ENCODE measurements around the gene ACBD4. TPM values are rescaled to one million over a fixed set of nuclear protein-coding genes. Genes with fewer than 3 reads are reported as not detected.

Gene ACBD4
- total and polyA plus RNA-seq, 2 of the 13 experiments (the other 11 are each of a cell fraction or from before 2014, with no cell fraction given) = 16.1 to 26.9 TPM

GRCh38 chr17:45127207-45127547 is 8.3 kb upstream of the ACBD4 start (continued):
- TF ChIP-seq FOXJ3 (CRISPR knock-in tag; IDR thresholded peaks at IDR 0.05; ENCODE audit: borderline replicate concordance) = no peak
- TF ChIP-seq TEF (CRISPR knock-in tag; IDR thresholded peaks at IDR 0.05) = no peak
- TF ChIP-seq ZNF546 (CRISPR knock-in tag; conservative IDR thresholded peaks at IDR 0.05) = no peak
- TF ChIP-seq ZZZ3 (CRISPR knock-in tag; IDR thresholded peaks at IDR 0.05; ENCODE audit: borderline replicate concordance) = no peak
- TF ChIP-seq ZFY (CRISPR knock-in tag; IDR thresholded peaks at IDR 0.05) = peak; percentile 45; the same call in 1 of the 2 replicates
- no peak for TF ChIP-seq ZNF512 (CRISPR knock-in tag; IDR thresholded peaks at IDR 0.05)
- no peak for TF ChIP-seq ZNF317 (CRISPR knock-in tag; IDR thresholded peaks at IDR 0.05)
- no peak for TF ChIP-seq PRMT3 (CRISPR knock-in tag; IDR thresholded peaks at IDR 0.05; ENCODE audit: borderline replicate concordance, low read depth)
- no peak for TF ChIP-seq PAWR (CRISPR knock-in tag; IDR thresholded peaks at IDR 0.05; ENCODE audit: borderline replicate concordance)
- TF ChIP-seq FOSL1 (CRISPR knock-in tag; IDR thresholded peaks at IDR 0.05; ENCODE audit: borderline replicate concordance) = no peak
- TF ChIP-seq ATF2 (CRISPR knock-in tag; IDR thresholded peaks at IDR 0.05) = no peak
- TF ChIP-seq RERE (CRISPR knock-in tag; IDR thresholded peaks at IDR 0.05; ENCODE audit: low read depth) = no peak
- no peak for TF ChIP-seq SRF (IDR thresholded peaks at IDR 0.05; ENCODE audit: low read depth, low read length)
- 0 out of 2 replicates have a peak, but pooled peaks have one; percentile 44 for TF ChIP-seq SP2 (CRISPR knock-in tag; IDR thresholded peaks at IDR 0.05)
- no peak for TF ChIP-seq KLF15 (CRISPR knock-in tag; IDR thresholded peaks at IDR 0.05; ENCODE audit: borderline replicate concordance)
- TF ChIP-seq POLR2AphosphoS2 (IDR thresholded peaks at IDR 0.05; ENCODE audit: low read depth, low read length) = no peak
- TF ChIP-seq ZEB1 (IDR thresholded peaks at IDR 0.05; ENCODE audit: insufficient replicate concordance, low read depth) = no peak
- TF ChIP-seq IRF2 (CRISPR knock-in tag; IDR thresholded peaks at IDR 0.05) = no peak
- TF ChIP-seq MAFF (IDR thresholded peaks at IDR 0.05; ENCODE audit: low read depth, low read length) = no peak
- TF ChIP-seq FOXK2 (IDR thresholded peaks at IDR 0.05) = no peak
- TF ChIP-seq CEBPG (CRISPR knock-in tag; IDR thresholded peaks at IDR 0.05) = no peak
- TF ChIP-seq ZNF883 (CRISPR knock-in tag; IDR thresholded peaks at IDR 0.05; ENCODE audit: not compliant biosample characterization) = no peak
- TF ChIP-seq BHLHE40 (IDR thresholded peaks at IDR 0.05; ENCODE audit: low read length) = no peak
- no peak for TF ChIP-seq HMGA1 (CRISPR knock-in tag; conservative IDR thresholded peaks at IDR 0.05)
- no peak for TF ChIP-seq FOXO1 (CRISPR knock-in tag; IDR thresholded peaks at IDR 0.05)
